ENCODE results near the gene COLQ. TPM values are rescaled to one million over a fixed set of nuclear protein-coding genes. Genes with fewer than 3 reads are reported as not detected.
"Not testable (repeated sequence)": the region's sequence is repeated elsewhere in the genome, so short reads cannot be mapped to it uniquely, and the experiment has no call there.

COLQ gene
- total RNA-seq, 4 donors from 2014 or later = 2.6 to 21.3 (median 4.0) TPM

- DNase-seq = no peak
- Histone ChIP-seq H3K36me3 (no peaks in the 10 kb centered on the region), H3K4me1 (no peaks in the 10 kb centered on the region), H3K27me3 (no peaks in the 10 kb centered on the region), H3K4me3 (no peak overlapping the region), H3K27ac (no peak overlapping the region), H3K9me3 (no peaks in the 10 kb centered on the region)
- no peak for TF ChIP-seq CTCF (IDR thresholded peaks at IDR 0.05)
- TF ChIP-seq POLR2A (IDR thresholded peaks at IDR 0.05) = no peak
- intact Hi-C loops (cut with DNase I; ENCODE audit: low total_unique reads) = no loop called here
Observed at GRCh38 chr3:15460891-15461531, 60.5 kb downstream of the COLQ start.

- no peak for DNase-seq
- Histone ChIP-seq H3K27me3 (no peaks in the 10 kb centered on the region), H3K9me3 (no peaks in the 10 kb centered on the region), H3K4me1 (no peaks in the 10 kb centered on the region), H3K27ac (no peak overlapping the region), H3K4me3 (no peak overlapping the region), H3K36me3 (no peaks in the 10 kb centered on the region)
- intact Hi-C loops (cut with DNase I; ENCODE audit: low total_unique reads) = no loop called here
- TF ChIP-seq CTCF (IDR thresholded peaks at IDR 0.05) = no peak
- no peak for TF ChIP-seq POLR2A (IDR thresholded peaks at IDR 0.05)
Observed at GRCh38 chr3:15458212-15458780, 63.2 kb downstream of the COLQ start.

- H3K4me3 ChIP-seq = not testable (repeated sequence)
Observed at GRCh38 chr3:15456915-15457314, 64.6 kb downstream of the COLQ start.

GRCh38 chr3:15456321-15456720, 65.2 kb downstream of the COLQ start:
- Histone ChIP-seq H3K4me3 (no peak overlapping the region), H3K27ac (no peak overlapping the region), H3K4me1 (no peaks in the 10 kb centered on the region), H3K36me3 (no peaks in the 10 kb centered on the region), H3K9me3 (no peaks in the 10 kb centered on the region), H3K27me3 (no peaks in the 10 kb centered on the region)
- intact Hi-C loops (cut with DNase I; ENCODE audit: low total_unique reads) = no loop called here
- TF ChIP-seq POLR2A (IDR thresholded peaks at IDR 0.05) (no peak), CTCF (IDR thresholded peaks at IDR 0.05) (no peak)
- no peak for DNase-seq

More at GRCh38 chr3:15456915-15457314, 64.6 kb downstream of the COLQ start:
- H3K27me3 ChIP-seq; H3K36me3 ChIP-seq; DNase-seq; H3K27ac ChIP-seq; H3K4me1 ChIP-seq; intact Hi-C loops (cut with DNase I; ENCODE audit: low total_unique reads); H3K9me3 ChIP-seq: not testable (repeated sequence)

- TF ChIP-seq CTCF (IDR thresholded peaks at IDR 0.05) (no peak), POLR2A (IDR thresholded peaks at IDR 0.05) (no peak)
- no peaks in the 10 kb centered on the region for H3K4me1 ChIP-seq
- no peak overlapping the region for H3K4me3 ChIP-seq
- DNase-seq = no peak
- no peaks in the 10 kb centered on the region for H3K27me3 ChIP-seq
- no peak overlapping the region for H3K27ac ChIP-seq
- H3K9me3 ChIP-seq = no peaks in the 10 kb centered on the region
- intact Hi-C loops (cut with DNase I; ENCODE audit: low total_unique reads) = no loop called here
- H3K36me3 ChIP-seq = no peaks in the 10 kb centered on the region
Observed at GRCh38 chr3:15455756-15456155, 65.8 kb downstream of the COLQ start.
